HG03175 (cell line): ENCODE results near the gene MESP2.
"Not testable (repeated sequence)": the region's sequence is repeated elsewhere in the genome, so short reads cannot be mapped to it uniquely, and the experiment has no call there.

Experiments used
- ATAC-seq: cut with Tn5 transposase; IDR thresholded peaks from one replicate; pipeline ENCODE4 v1.9.1; 2021; ENCODE audit warnings: mild to moderate bottlenecking, moderate library complexity; ENCODE audit not compliant: unreplicated experiment

Gene MESP2

GRCh38 chr15:89780601-89781000 is 4.5 kb downstream of the MESP2 start:
- ATAC-seq: no peak

- no peak for ATAC-seq
Observed at GRCh38 chr15:89781055-89781454, 4.9 kb downstream of the MESP2 start.

- no peak for ATAC-seq
Observed at GRCh38 chr15:89781891-89782618, 5.9 kb downstream of the MESP2 start.

GRCh38 chr15:89782619-89782950 is 6.5 kb downstream of the MESP2 start:
- not testable (repeated sequence) for ATAC-seq

GRCh38 chr15:89783111-89783860 is 7.2 kb downstream of the MESP2 start:
- ATAC-seq: no peak

GRCh38 chr15:89783861-89784685 is 7.9 kb downstream of the MESP2 start:
- no peak for ATAC-seq

- ATAC-seq: no peak
Observed at GRCh38 chr15:89784686-89784960, 8.5 kb downstream of the MESP2 start.

GRCh38 chr15:89785064-89785773 is 9.1 kb downstream of the MESP2 start:
- no peak for ATAC-seq

- no peak for ATAC-seq
Observed at GRCh38 chr15:89785774-89786140, 9.6 kb downstream of the MESP2 start.

- no peak for ATAC-seq
Observed at GRCh38 chr15:89787944-89788343, 11.8 kb downstream of the MESP2 start.

GRCh38 chr15:89788585-89788984 is 12.5 kb downstream of the MESP2 start:
- not testable (repeated sequence) for ATAC-seq

- ATAC-seq: no peak
Observed at GRCh38 chr15:89790206-89790605, 14.1 kb downstream of the MESP2 start.

- ATAC-seq: no peak
Observed at GRCh38 chr15:89790661-89791060, 14.5 kb downstream of the MESP2 start.

- ATAC-seq: no peak
Observed at GRCh38 chr15:89792106-89792805, 16.1 kb downstream of the MESP2 start.

GRCh38 chr15:89794627-89795241 is 18.6 kb downstream of the MESP2 start:
- no peak for ATAC-seq

- ATAC-seq: no peak
Observed at GRCh38 chr15:89795996-89796395, 19.9 kb downstream of the MESP2 start.

- no peak for ATAC-seq
Observed at GRCh38 chr15:89797678-89798201, 21.6 kb downstream of the MESP2 start.

GRCh38 chr15:89799011-89799911 is 23.1 kb downstream of the MESP2 start:
- no peak for ATAC-seq

GRCh38 chr15:89799918-89800498 is 23.9 kb downstream of the MESP2 start:
- no peak for ATAC-seq
